ENCODE measurements around the gene SEMA3G.
A peak's percentile ranks its signal among the peaks of the same experiment; 100 is the strongest.

DNA sequence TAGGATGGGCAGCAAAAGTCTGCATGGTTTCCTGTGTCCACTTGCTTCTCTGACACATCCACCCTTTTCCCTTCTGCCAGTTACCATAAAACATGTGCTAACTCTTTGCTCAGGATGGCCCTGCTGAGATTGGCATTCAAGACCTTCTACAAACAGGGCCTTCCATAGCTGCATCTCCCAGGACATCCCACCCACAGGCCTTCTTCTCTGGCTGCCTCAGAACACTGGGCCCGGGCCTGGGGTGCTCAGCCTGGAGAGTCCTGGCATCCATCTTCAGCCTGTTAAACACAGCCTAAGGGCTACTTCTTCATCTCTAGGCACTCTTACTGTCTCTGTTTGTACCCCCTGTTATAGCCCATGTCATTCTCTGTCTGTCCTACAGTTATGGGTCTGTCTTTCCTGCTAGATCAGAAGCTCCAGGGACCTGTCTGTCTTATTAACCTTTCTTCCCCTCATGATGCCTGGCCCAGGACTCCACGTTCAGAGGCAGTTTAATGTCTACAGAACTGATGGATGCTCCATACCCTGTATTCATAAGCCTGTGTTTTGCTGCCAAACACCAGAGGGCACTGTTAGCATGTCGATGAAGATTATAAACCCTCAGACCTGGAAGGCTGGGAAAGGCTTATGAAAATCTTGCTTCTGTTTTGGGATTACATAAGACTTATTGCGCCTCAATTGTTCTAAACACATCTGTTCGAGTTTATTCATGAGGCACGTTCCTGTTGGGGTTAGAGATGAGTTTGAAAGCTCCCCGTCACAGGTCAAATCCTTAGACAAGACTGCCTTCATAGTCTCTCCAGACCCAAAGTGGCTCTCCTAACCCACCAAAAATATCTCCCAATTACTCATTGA lies 16.5 kb downstream of the SEMA3G start:
- TF ChIP-seq, protein P1, sequence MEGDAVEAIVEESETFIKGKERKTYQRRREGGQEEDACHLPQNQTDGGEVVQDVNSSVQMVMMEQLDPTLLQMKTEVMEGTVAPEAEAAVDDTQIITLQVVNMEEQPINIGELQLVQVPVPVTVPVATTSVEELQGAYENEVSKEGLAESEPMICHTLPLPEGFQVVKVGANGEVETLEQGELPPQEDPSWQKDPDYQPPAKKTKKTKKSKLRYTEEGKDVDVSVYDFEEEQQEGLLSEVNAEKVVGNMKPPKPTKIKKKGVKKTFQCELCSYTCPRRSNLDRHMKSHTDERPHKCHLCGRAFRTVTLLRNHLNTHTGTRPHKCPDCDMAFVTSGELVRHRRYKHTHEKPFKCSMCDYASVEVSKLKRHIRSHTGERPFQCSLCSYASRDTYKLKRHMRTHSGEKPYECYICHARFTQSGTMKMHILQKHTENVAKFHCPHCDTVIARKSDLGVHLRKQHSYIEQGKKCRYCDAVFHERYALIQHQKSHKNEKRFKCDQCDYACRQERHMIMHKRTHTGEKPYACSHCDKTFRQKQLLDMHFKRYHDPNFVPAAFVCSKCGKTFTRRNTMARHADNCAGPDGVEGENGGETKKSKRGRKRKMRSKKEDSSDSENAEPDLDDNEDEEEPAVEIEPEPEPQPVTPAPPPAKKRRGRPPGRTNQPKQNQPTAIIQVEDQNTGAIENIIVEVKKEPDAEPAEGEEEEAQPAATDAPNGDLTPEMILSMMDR (conservative IDR thresholded peaks at IDR 0.05), result peak; percentile 82
- no peak for TF ChIP-seq ZFX (IDR thresholded peaks at IDR 0.05)

Measured in C4-2B (cell line).